ENCODE data around the gene SCART1.

- TF ChIP-seq CTCF (IDR thresholded peaks at IDR 0.05) (no peak), POLR2AphosphoS5 (IDR thresholded peaks at IDR 0.05) (no peak), POLR2A (IDR thresholded peaks at IDR 0.05) (no peak), EP300 (IDR thresholded peaks at IDR 0.05) (no peak)
These were observed 5.6 kb upstream of the SCART1 start for GRCh38 chr10:133448120-133448519.

Measured in stomach (tissue), 4 donors.